ENCODE results near the gene CD37. TPM values are rescaled to one million over a fixed set of nuclear protein-coding genes. Genes with fewer than 3 reads are reported as not detected.

CD37 gene
- total RNA-seq, 1 donor from 2014 or later: not detected

DNA sequence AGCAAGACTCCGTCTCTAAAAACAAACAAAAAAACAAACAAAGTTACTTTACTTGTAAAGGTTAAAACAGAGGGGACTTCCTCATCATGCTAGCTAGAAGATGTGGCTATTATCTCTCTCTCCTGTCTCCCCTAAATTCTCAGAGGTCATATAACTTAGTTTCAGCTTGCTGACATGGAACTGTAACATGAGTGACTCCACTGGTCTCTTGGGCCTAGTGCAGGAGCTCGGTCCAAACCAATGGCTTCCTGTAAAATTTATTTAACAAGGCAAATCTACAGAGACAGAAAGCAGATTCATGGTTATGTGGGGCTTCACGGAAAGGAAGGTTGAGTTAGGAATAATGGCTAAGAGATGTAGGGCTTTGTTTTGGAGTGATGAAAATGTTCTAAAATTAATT is 43.3 kb downstream of the CD37 start:
- no peak for DNase-seq (ENCODE audit: low read depth in 2 of 2)

GRCh38 chr19:49380391-49380790 is 45.2 kb downstream of the CD37 start:
- DNase-seq (ENCODE audit: low read depth in 2 of 2): no peak

- DNase-seq (ENCODE audit: low read depth in 2 of 2): no peak
Observed at GRCh38 chr19:49382639-49383038, 47.4 kb downstream of the CD37 start.

DNA sequence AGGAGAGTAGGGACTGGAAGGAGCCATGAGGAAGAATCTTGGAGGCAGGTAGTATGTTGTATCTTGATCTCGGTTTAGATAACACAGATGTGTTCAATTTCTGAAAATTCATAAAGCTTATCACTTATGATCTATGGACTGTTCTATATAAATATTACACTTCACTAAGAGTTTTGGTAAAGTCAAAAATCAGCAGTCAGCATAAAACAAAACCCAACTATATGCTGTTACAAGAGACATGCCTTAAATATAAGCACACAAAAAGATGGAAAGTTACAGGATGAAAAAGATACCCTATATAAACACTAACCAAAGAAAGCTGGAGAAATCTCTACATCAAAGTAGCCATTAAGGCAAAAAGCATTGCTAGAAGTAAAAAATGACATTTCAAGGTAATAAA is 48.4 kb downstream of the CD37 start:
- no peak for DNase-seq (ENCODE audit: low read depth in 2 of 2)

DNA sequence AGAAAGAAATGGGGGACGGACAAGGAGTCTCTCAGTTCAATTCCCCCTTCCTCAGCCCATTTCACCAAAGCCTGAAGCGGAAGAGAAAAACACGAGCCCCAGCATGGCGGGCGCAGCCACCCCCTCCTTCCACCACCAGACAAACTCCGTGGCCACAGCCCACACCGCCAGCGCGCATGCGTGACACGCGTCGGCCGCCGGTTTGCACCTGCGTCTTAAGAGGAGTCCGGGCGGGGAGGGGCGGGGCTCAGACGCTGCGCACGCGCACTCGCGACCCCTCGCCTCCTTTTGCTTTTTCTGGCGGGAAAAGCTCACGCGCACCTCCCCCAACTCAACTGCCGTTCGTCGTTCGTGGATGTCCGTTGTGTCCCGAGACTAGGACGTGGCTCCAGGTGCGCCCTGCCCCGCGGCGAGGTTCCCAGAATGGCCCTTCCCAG is 52.7 kb downstream of the CD37 start, which contains the start of gene KASH5:
Gene KASH5 (plus strand): TSS at position 314 of the 437 bp plus-strand sequence. CDS start 2,635 bp downstream, outside the sequence.
- DNase-seq (ENCODE audit: low read depth in 2 of 2): peak; percentile 7 to 70

- no peak for DNase-seq (ENCODE audit: low read depth in 2 of 2)
Observed at GRCh38 chr19:49389406-49389805, 54.2 kb downstream of the CD37 start.

Other genes with a start within 250 kb of the CD37 start
- 132 and 137 TPM in 2 replicates for gene SNRNP70, start 250.0 kb upstream of the CD37 start, total RNA-seq
- 1.6 and 2.2 TPM in 2 replicates for gene LIN7B, start 221.0 kb upstream of the CD37 start, total RNA-seq
- 0.22 and 0.40 TPM in 2 replicates for gene C19orf73, start 216.3 kb upstream of the CD37 start, total RNA-seq
- 1.6 and 2.8 TPM in 2 replicates for gene PPFIA3, start 215.9 kb upstream of the CD37 start, total RNA-seq
- not detected in 2 replicates for gene HRC, start 180.0 kb upstream of the CD37 start, total RNA-seq
- gene TRPM4, start 177.6 kb upstream of the CD37 start, total RNA-seq: 9.5 and 10.7 TPM in 2 replicates
- gene SLC6A16, start 10.2 kb upstream of the CD37 start, total RNA-seq: 0.20 and 0.22 TPM in 2 replicates
- gene TEAD2, start 27.0 kb downstream of the CD37 start, total RNA-seq: 51.4 and 57.1 TPM in 2 replicates
- 0.22 and 0.40 TPM in 2 replicates for gene DKKL1, start 28.5 kb downstream of the CD37 start, total RNA-seq
- not detected in 2 replicates for gene KASH5, start 52.8 kb downstream of the CD37 start, total RNA-seq
- not detected in 2 replicates for gene PTH2, start 88.0 kb downstream of the CD37 start, total RNA-seq
- gene GFY, start 90.0 kb downstream of the CD37 start, total RNA-seq: not detected in 2 replicates
- gene SLC17A7, start 106.1 kb downstream of the CD37 start, total RNA-seq: under 0.01 and 0.20 TPM in 2 replicates
- 115 and 140 TPM in 2 replicates for gene PIH1D1, start 116.4 kb downstream of the CD37 start, total RNA-seq
- 32.3 and 49.6 TPM in 2 replicates for gene ALDH16A1, start 117.8 kb downstream of the CD37 start, total RNA-seq
- 0.79 and 0.87 TPM in 2 replicates for gene FLT3LG, start 138.8 kb downstream of the CD37 start, total RNA-seq
- 3,685 and 3,947 TPM in 2 replicates for gene RPL13A, start 152.2 kb downstream of the CD37 start, total RNA-seq
- 2,677 and 3,620 TPM in 2 replicates for gene RPS11, start 161.0 kb downstream of the CD37 start, total RNA-seq
- gene FCGRT, start 177.3 kb downstream of the CD37 start, total RNA-seq: 72.6 and 193 TPM in 2 replicates
- 6.3 and 13.3 TPM in 2 replicates for gene RCN3, start 192.6 kb downstream of the CD37 start, total RNA-seq
- gene NOSIP, start 245.2 kb downstream of the CD37 start, total RNA-seq: 87.6 and 105 TPM in 2 replicates
- 4.6 and 12.5 TPM in 2 replicates for gene PRRG2, start 245.9 kb downstream of the CD37 start, total RNA-seq

All from lung microvascular endothelial cell (primary cell).